ENCODE data around the gene SMPD3. TPM values are rescaled to one million over a fixed set of nuclear protein-coding genes. Genes with fewer than 3 reads are reported as not detected.

The SMPD3 gene
- total and polyA plus RNA-seq, 9 of the 15 experiments (the other 6 are each of a cell fraction or from before 2014, with no cell fraction given), result 0.03 to 1.2 (median 0.18) TPM

DNA sequence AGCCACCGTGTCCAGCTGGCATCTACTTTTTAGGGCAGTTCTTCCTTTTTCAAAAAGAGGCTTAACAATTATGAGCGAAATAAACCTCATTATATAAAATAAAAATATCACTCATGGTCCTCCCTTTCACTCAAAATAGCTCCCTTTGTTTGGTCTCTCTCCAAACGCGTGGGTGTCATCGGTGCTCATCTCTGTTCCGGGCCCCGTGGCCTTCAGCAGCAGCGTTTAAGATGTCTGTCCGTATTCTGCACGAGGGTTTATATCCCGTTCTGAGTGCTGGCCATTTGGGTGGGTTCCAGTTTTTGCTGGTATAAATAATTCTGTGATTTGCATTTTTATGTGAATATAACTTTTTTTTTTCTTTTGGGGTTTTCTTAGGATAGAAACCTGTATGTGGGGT lies 104.1 kb downstream of the SMPD3 start:
- in situ Hi-C loops (cut with MboI) (no loop called here), intact Hi-C loops (cut with micrococcal nuclease) (no loop called here)
- Histone ChIP-seq H3K27me3 (ENCODE audit: control insufficient read depth in 2 of 2, insufficient read depth in 2 of 2, low read length in 2 of 2) (no peaks in the 10 kb centered on the region), H3K27ac (ENCODE audit: extremely low read depth, low read depth, low read length) (no peak overlapping the region), H3K9me3 (replicated peaks; ENCODE audit: control insufficient read depth, insufficient read depth, low read depth, low read length) (no peaks in the 10 kb centered on the region), H3K4me3 (no peak overlapping the region), H3K9me1 (ENCODE audit: control insufficient read depth, insufficient read depth, low read length) (no peaks in the 10 kb centered on the region), H3K4me2 (ENCODE audit: insufficient read depth, low read length) (no peak overlapping the region), H3K79me2 (ENCODE audit: control insufficient read depth, insufficient read depth, low read length) (no peaks in the 10 kb centered on the region), H3K4me1 (replicated peaks in 1 of 2; ENCODE audit: control insufficient read depth in 2 of 2, insufficient read depth in 2 of 2, low read length in 2 of 2) (peaks cover 3 to 6% of the 10 kb centered on the region in 2 experiments; a peak in 3 of 5 replicates), H3K9ac (ENCODE audit: insufficient read depth in 1 of 2, low read depth in 2 of 2, low read length in 2 of 2) (no peak overlapping the region), H4K20me1 (replicated peaks; ENCODE audit: control insufficient read depth, insufficient read depth, low read length) (no peaks in the 10 kb centered on the region; the same call in 1 of the 2 replicates), H3K36me3 (ENCODE audit: control insufficient read depth, insufficient read depth, low read length) (peaks cover 93% of the 10 kb centered on the region), H2AFZ (ENCODE audit: low read depth, low read length) (no peak overlapping the region)
- CTCF ChIA-PET (ENCODE audit: low intra/inter-chr PET ratio), result no interaction called here
- BruUV-seq (replicated peaks), result no TSS peak
- peak; percentile 59 to 71 (median 62) for DNase-seq (ENCODE audit: extremely low read depth in 1 of 4, low spot score in 3 of 4)
- POLR2A ChIA-PET, result interaction anchor here (0.8 to 1.3 kb wide), 3 partner anchors 12 to 251 kb away, joined by 3 to 4 read pairs (median 3); no protein-coding TSS in a partner anchor
- peak; percentile 87 for FAIRE-seq
- peak; percentile 90 for ATAC-seq
- 20% methylated on average over 11 of the region's 11 CpGs for WGBS (ENCODE audit: insufficient coverage, low coverage, missing lambda C conversion rate)
- TF ChIP-seq ZNF239 (CRISPR knock-in tag; IDR thresholded peaks at IDR 0.05) (no peak), ZNF668 (CRISPR knock-in tag; IDR thresholded peaks at IDR 0.05) (no peak), XRCC3 (IDR thresholded peaks at IDR 0.05) (no peak), E4F1 (CRISPR knock-in tag; IDR thresholded peaks at IDR 0.05; ENCODE audit: borderline replicate concordance) (no peak), FOS (IDR thresholded peaks at IDR 0.05; ENCODE audit: extremely low read depth, insufficient read length) (no peak), PHF8 (IDR thresholded peaks at IDR 0.05; ENCODE audit: borderline replicate concordance, low read length) (no peak), SOX6 (IDR thresholded peaks at IDR 0.05) (peak; percentile 56), MNT (conservative IDR thresholded peaks at IDR 0.05) (peak in 1 of 2 experiments; percentile 47; a peak in 1 of 4 replicates), NKRF (IDR thresholded peaks at IDR 0.05; ENCODE audit: borderline replicate concordance) (0 out of 2 replicates have a peak, but pooled peaks have one; percentile 26), ZBTB17 (CRISPR knock-in tag; IDR thresholded peaks at IDR 0.05) (no peak), EGR1 (conservative IDR thresholded peaks at IDR 0.05) (peak; percentile 95), NCOR1 (IDR thresholded peaks at IDR 0.05) (peak; percentile 28; the same call in 1 of the 2 replicates), RAD51 (IDR thresholded peaks at IDR 0.05; ENCODE audit: borderline replicate concordance, low read depth) (0 out of 2 replicates have a peak, but pooled peaks have one; percentile 20), BHLHE40 (IDR thresholded peaks at IDR 0.05; ENCODE audit: low read length) (0 out of 2 replicates have a peak, but pooled peaks have one; percentile 25), SP2 (IDR thresholded peaks at IDR 0.05; ENCODE audit: extremely low read depth, low read depth, low read length, poor library complexity, severe bottlenecking) (no peak), THRAP3 (IDR thresholded peaks at IDR 0.05; ENCODE audit: borderline replicate concordance) (no peak)
- TF ChIP-seq, protein P1, sequence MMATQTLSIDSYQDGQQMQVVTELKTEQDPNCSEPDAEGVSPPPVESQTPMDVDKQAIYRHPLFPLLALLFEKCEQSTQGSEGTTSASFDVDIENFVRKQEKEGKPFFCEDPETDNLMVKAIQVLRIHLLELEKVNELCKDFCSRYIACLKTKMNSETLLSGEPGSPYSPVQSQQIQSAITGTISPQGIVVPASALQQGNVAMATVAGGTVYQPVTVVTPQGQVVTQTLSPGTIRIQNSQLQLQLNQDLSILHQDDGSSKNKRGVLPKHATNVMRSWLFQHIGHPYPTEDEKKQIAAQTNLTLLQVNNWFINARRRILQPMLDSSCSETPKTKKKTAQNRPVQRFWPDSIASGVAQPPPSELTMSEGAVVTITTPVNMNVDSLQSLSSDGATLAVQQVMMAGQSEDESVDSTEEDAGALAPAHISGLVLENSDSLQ (IDR thresholded peaks at IDR 0.05), result peak; percentile 39
